Measurements from ENCODE around the gene LNPEP. TPM values are rescaled to one million over a fixed set of nuclear protein-coding genes. Genes with fewer than 3 reads are reported as not detected.

LNPEP gene
- total and polyA plus RNA-seq, 2 donors (not counting 1 experiment from before 2014, with no cell fraction given) = 10.5 to 92.9 TPM

- CTCF ChIA-PET = no interaction called here
- Mint-ChIP-seq H3K27ac (no peak overlapping the region), H3K27me3 (peaks cover 16% of the 10 kb centered on the region), H3K9me3 (ENCODE audit: insufficient read depth) (peaks cover 3% of the 10 kb centered on the region), H3K4me3 (no peak overlapping the region), H3K4me1 (no peaks in the 10 kb centered on the region)
- H4K20me1 ChIP-seq (ENCODE audit: control insufficient read depth, insufficient read depth, low read length, poor library complexity, severe bottlenecking) = no peaks in the 10 kb centered on the region
- H3K4me1 ChIP-seq (ENCODE audit: control insufficient read depth in 2 of 2, insufficient read depth in 2 of 2, low read length in 2 of 2) = no peaks in the 10 kb centered on the region
- no peak overlapping the region for H3K27ac ChIP-seq (ENCODE audit: low read length in 2 of 2)
- TF ChIP-seq EZH2 (IDR thresholded peaks at IDR 0.05; ENCODE audit: borderline replicate concordance, insufficient read depth, low read depth, low read length, poor library complexity, severe bottlenecking) = no peak
- TF ChIP-seq, protein P1, sequence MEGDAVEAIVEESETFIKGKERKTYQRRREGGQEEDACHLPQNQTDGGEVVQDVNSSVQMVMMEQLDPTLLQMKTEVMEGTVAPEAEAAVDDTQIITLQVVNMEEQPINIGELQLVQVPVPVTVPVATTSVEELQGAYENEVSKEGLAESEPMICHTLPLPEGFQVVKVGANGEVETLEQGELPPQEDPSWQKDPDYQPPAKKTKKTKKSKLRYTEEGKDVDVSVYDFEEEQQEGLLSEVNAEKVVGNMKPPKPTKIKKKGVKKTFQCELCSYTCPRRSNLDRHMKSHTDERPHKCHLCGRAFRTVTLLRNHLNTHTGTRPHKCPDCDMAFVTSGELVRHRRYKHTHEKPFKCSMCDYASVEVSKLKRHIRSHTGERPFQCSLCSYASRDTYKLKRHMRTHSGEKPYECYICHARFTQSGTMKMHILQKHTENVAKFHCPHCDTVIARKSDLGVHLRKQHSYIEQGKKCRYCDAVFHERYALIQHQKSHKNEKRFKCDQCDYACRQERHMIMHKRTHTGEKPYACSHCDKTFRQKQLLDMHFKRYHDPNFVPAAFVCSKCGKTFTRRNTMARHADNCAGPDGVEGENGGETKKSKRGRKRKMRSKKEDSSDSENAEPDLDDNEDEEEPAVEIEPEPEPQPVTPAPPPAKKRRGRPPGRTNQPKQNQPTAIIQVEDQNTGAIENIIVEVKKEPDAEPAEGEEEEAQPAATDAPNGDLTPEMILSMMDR (IDR thresholded peaks at IDR 0.05) = no peak
- POLR2A ChIA-PET = no interaction called here
- no peaks in the 10 kb centered on the region for H3K9me3 ChIP-seq (ENCODE audit: control extremely low read depth in 1 of 3, control insufficient read depth in 2 of 3, insufficient read depth in 1 of 3, low read length in 2 of 3)
- no peak overlapping the region for H3K4me2 ChIP-seq (replicated peaks; ENCODE audit: low read depth, low read length, poor library complexity, severe bottlenecking)
- no peak overlapping the region for H3K4me3 ChIP-seq (ENCODE audit: control extremely low read depth in 1 of 5, extremely low read depth in 1 of 5, insufficient read depth in 1 of 5, low read depth in 2 of 5, low read length in 4 of 5)
- ATAC-seq (ENCODE audit: low read depth) (no peak), DNase-seq (no peak)
- no peaks in the 10 kb centered on the region for H3K36me3 ChIP-seq (replicated peaks in 1 of 2; ENCODE audit: control extremely low read depth in 1 of 2, control insufficient read depth in 1 of 2, extremely low read depth in 1 of 2, insufficient read depth in 2 of 2, low read length in 1 of 2)
- no peaks in the 10 kb centered on the region for H3K79me2 ChIP-seq (ENCODE audit: control insufficient read depth, insufficient read depth, low read length)
- no peak overlapping the region for H3K9ac ChIP-seq (ENCODE audit: low read length)
- no peaks in the 10 kb centered on the region for H3K27me3 ChIP-seq (replicated peaks in 1 of 4; ENCODE audit: control extremely low read depth in 1 of 4, control insufficient read depth in 3 of 4, insufficient read depth in 4 of 4, low read length in 3 of 4)
- WGBS (ENCODE audit: insufficient coverage) = no CpG with 5 or more reads among the region's 1 CpG
- intact Hi-C loops (cut with micrococcal nuclease) = no loop called here
- no peak overlapping the region for H2AFZ ChIP-seq (ENCODE audit: insufficient read depth, low read depth, low read length, poor library complexity, severe bottlenecking)
These were observed 120.4 kb downstream of the LNPEP start for GRCh38 chr5:97056263-97056662.

GRCh38 chr5:97062046-97062445 is 126.2 kb downstream of the LNPEP start:
- peaks cover 2% of the 10 kb centered on the region for H3K4me1 Mint-ChIP-seq
- Histone ChIP-seq H3K36me3 (replicated peaks in 1 of 2; ENCODE audit: control extremely low read depth in 1 of 2, control insufficient read depth in 1 of 2, extremely low read depth in 1 of 2, insufficient read depth in 2 of 2, low read length in 1 of 2) (no peaks in the 10 kb centered on the region), H3K4me1 (ENCODE audit: control insufficient read depth in 2 of 2, insufficient read depth in 2 of 2, low read length in 2 of 2) (peaks cover 0 to 3% of the 10 kb centered on the region in 2 donors), H3K27ac (ENCODE audit: low read length in 2 of 2) (no peak overlapping the region), H3K79me2 (ENCODE audit: control insufficient read depth, insufficient read depth, low read length) (no peaks in the 10 kb centered on the region), H2AFZ (ENCODE audit: insufficient read depth, low read depth, low read length, poor library complexity, severe bottlenecking) (no peak overlapping the region), H3K4me2 (replicated peaks; ENCODE audit: low read depth, low read length, poor library complexity, severe bottlenecking) (no peak overlapping the region), H4K20me1 (ENCODE audit: control insufficient read depth, insufficient read depth, low read length, poor library complexity, severe bottlenecking) (no peaks in the 10 kb centered on the region), H3K4me3 (ENCODE audit: control extremely low read depth in 1 of 5, extremely low read depth in 1 of 5, insufficient read depth in 1 of 5, low read depth in 2 of 5, low read length in 4 of 5) (no peak overlapping the region), H3K27me3 (replicated peaks in 1 of 4; ENCODE audit: control extremely low read depth in 1 of 4, control insufficient read depth in 3 of 4, insufficient read depth in 4 of 4, low read length in 3 of 4) (no peaks in the 10 kb centered on the region), H3K9me3 (ENCODE audit: control extremely low read depth in 1 of 3, control insufficient read depth in 2 of 3, insufficient read depth in 1 of 3, low read length in 2 of 3) (no peaks in the 10 kb centered on the region), H3K9ac (ENCODE audit: low read length) (no peak overlapping the region)
- CTCF ChIA-PET = interaction anchor here (1.2 kb wide), 1 partner anchor 65 kb away, joined by 3 read pairs; no protein-coding TSS in a partner anchor
- H3K27me3 Mint-ChIP-seq = no peaks in the 10 kb centered on the region
- no peak overlapping the region for H3K4me3 Mint-ChIP-seq
- intact Hi-C loops (cut with micrococcal nuclease) = no loop called here
- ATAC-seq (ENCODE audit: low read depth) (no peak), DNase-seq (no peak)
- peaks cover 3% of the 10 kb centered on the region for H3K9me3 Mint-ChIP-seq (ENCODE audit: insufficient read depth)
- TF ChIP-seq, protein P1 (IDR thresholded peaks at IDR 0.05) = no peak
- TF ChIP-seq EZH2 (IDR thresholded peaks at IDR 0.05; ENCODE audit: borderline replicate concordance, insufficient read depth, low read depth, low read length, poor library complexity, severe bottlenecking) = no peak
- 86% methylated on average over 8 of the region's 8 CpGs for WGBS (ENCODE audit: insufficient coverage)
- H3K27ac Mint-ChIP-seq = no peak overlapping the region
- POLR2A ChIA-PET = no interaction called here

Measured in B cell (primary cell).